HG03571 (cell line): ENCODE measurements around the gene FNDC3B.

Source experiments
- ATAC-seq: cut with Tn5 transposase; IDR thresholded peaks from one replicate; pipeline ENCODE4 v1.9.1; 2021; ENCODE audit not compliant: unreplicated experiment

FNDC3B gene

GRCh38 chr3:172410702-172411477 lies 371.5 kb downstream of the FNDC3B start:
- no peak for ATAC-seq

DNA sequence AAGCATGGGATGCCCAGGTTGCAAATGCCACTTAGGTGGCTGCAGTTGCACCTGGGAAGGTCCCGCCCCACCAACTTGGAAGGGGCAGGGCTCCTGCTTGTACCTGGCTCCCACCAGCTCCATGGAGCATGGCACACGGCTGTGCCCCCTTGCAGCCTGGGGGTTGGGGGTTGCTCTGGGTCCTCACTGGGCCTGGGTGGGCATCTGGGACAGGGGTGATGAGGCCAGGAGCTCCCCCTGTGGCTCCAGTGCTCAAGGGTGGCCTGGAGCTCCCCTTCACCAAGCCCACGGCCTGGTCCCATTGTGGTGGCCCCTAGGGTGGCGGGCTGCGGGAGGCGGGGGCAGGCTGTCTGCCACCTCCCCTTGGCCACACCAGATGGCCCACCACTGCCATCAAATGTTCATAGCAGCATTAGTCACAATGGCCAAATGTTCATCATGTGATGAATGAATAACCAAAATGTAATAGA lies 372.1 kb downstream of the FNDC3B start:
- no peak for ATAC-seq

- ATAC-seq, result no peak
Observed at GRCh38 chr3:172415323-172415722, 375.9 kb downstream of the FNDC3B start.

GRCh38 chr3:172437713-172438112 lies 398.3 kb downstream of the FNDC3B start:
- no peak for ATAC-seq

- ATAC-seq, result no peak
Observed at GRCh38 chr3:172438186-172438585, 398.8 kb downstream of the FNDC3B start.

- ATAC-seq, result no peak
Observed at GRCh38 chr3:172441581-172441980, 402.2 kb downstream of the FNDC3B start.

- no peak for ATAC-seq
Observed at GRCh38 chr3:172442606-172443005, 403.2 kb downstream of the FNDC3B start.

- no peak for ATAC-seq
Observed at GRCh38 chr3:172444821-172445220, 405.4 kb downstream of the FNDC3B start.

DNA sequence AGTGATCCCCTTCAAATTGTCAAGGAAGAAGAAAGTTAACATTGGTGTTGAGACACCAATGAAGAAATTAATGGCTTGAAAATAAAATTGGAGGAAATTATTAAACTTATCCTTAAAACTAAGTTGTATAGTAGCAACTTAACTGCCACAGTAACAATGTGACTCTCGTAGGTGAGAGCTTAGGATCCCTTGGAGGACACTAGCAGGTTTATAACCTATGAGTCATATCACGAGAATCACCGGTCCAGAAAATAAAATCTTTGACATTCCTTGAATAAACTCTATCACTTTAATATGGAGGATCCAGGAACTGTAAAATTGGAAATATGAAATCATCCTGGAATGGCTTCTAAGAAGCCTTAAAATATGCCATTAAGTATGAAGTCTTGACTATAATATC lies 406.8 kb downstream of the FNDC3B start:
- no peak for ATAC-seq

DNA sequence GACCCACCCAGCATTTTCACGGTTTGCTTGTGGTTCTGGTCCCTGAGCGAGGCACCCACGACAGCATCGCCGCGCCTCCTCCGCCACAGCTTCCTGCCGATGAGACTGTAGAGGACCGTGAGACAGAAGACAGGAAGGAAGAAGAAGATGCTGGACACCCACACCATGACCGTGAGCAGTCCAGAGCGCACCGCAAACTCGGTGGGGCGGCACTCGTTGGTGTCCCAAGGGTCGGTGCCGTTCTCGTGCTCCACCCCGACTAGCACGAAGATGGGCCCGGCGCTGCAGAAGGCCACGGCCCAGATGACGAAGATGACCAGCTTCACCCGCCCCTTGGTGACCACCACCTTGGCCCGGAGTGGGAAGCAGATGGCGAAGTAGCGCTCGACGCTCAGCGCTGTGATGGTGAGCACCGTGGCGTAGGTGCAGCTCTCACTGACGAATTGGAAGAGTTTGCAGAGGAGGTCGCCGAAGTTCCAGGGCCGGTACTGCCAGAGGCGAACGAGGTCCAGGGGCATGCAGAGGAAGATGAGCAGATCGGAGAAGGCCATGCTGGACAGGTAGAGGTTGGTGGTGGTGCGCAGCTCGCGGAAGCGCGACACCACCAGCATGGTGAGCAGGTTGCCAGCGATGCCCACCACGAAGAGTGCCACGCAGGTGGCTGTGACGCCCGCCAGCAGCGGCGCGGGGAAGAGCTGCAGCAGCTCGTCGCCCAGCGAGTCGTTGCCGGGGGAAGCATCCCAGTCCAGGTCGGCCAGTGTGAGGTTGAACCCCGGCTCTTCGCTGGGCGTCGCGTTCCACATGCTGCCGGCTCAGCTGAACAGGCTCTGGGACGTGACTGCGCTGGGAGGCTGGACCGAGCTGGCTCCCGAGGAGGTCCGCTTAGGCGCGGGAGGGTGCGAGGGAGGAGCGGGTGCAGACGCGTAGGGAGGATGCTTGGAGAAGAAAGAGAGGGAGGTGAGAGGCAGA lies 408.5 kb downstream of the FNDC3B start, which contains the start of gene GHSR:
TSS of gene GHSR (minus strand) at position 846 of the 969 bp plus-strand sequence. CDS start at position 803, 43 bp downstream.
- ATAC-seq, result no peak

DNA sequence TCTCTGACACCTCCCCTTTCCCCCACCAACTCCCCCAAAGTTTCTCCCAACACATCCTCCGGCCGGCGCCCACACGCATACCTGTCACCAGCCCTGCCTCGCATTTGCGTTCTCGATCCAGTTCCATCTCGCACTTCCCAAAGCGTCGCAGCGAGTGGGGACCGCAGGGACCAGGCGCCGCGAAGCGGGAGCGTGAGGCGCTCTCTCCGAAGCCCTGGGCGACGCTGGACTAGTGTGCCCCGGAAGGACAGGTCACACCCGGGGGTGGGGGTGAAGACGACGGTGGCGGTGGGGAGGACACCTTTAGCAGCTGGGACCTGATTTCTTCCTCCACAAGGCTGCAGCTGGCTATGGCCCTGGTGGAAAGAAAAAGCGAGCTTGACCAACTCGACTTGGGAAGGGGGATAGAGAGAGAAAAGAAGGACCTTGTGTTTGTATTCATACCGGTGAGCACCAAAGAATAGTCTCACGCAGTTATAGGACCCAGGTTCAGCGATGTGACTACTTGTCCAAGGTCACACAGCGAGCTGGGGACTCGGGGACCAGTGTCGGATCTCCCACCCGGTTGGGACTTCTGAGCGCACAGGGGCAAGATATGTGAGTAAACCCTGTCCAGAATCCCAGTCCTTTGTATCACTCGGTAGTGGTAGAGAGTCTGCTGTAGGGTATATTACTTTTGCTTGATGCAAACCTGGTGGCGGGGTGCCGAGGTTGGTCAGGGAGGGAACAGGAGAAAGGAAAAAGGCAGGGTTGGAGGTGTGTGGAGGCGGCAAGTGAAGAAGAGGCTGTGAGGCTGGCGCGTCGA lies 409.5 kb downstream of the FNDC3B start:
- ATAC-seq, result no peak

GRCh38 chr3:172449466-172450149 lies 410.2 kb downstream of the FNDC3B start:
- no peak for ATAC-seq
